ENCODE data around the gene TBC1D21. TPM values are rescaled to one million over a fixed set of nuclear protein-coding genes. Genes with fewer than 3 reads are reported as not detected.

Gene TBC1D21
- polyA plus RNA-seq, 1 donor from 2014 or later, result not detected

- no peak overlapping the region for H3K9ac ChIP-seq (ENCODE audit: low read length)
- H3K27me3 ChIP-seq (ENCODE audit: insufficient read depth, low read depth, low read length), result no peaks in the 10 kb centered on the region
- H2AFZ ChIP-seq (ENCODE audit: low read depth, low read length), result no peak overlapping the region
- H3K79me2 ChIP-seq (replicated peaks; ENCODE audit: insufficient read depth, low read length), result no peaks in the 10 kb centered on the region
- TF ChIP-seq RAD21 (conservative IDR thresholded peaks at IDR 0.05), result no peak
- no peak for TF ChIP-seq TAF1 (IDR thresholded peaks at IDR 0.05; ENCODE audit: low read depth)
- TF ChIP-seq EP300 (conservative IDR thresholded peaks at IDR 0.05; ENCODE audit: poor library complexity, severe bottlenecking), result no peak
- TF ChIP-seq REST (IDR thresholded peaks at IDR 0.05; ENCODE audit: borderline replicate concordance), result no peak
- no peak for TF ChIP-seq EZH2 (IDR thresholded peaks at IDR 0.05; ENCODE audit: borderline replicate concordance, insufficient read depth, low read length, poor library complexity, severe bottlenecking)
- TF ChIP-seq MXI1 (conservative IDR thresholded peaks at IDR 0.05; ENCODE audit: poor library complexity, severe bottlenecking), result no peak
- TF ChIP-seq SMC3 (conservative IDR thresholded peaks at IDR 0.05; ENCODE audit: poor library complexity), result no peak
- TF ChIP-seq CTCF (IDR thresholded peaks at IDR 0.05; ENCODE audit: poor library complexity, severe bottlenecking), result no peak
- no peak for TF ChIP-seq POLR2AphosphoS5 (IDR thresholded peaks at IDR 0.05)
- no peak overlapping the region for H3K4me3 ChIP-seq (ENCODE audit: low read length)
- no peaks in the 10 kb centered on the region for H3K9me3 ChIP-seq (ENCODE audit: low read length)
- no peaks in the 10 kb centered on the region for H4K20me1 ChIP-seq (ENCODE audit: insufficient read depth)
- H3K4me2 ChIP-seq (ENCODE audit: low read length), result no peak overlapping the region
- no peaks in the 10 kb centered on the region for H3K36me3 ChIP-seq (ENCODE audit: insufficient read depth, low read length)
- no peaks in the 10 kb centered on the region for H3F3A ChIP-seq (ENCODE audit: insufficient read depth, low read length, poor library complexity, severe bottlenecking)
- no peaks in the 10 kb centered on the region for H3K9me2 ChIP-seq (ENCODE audit: insufficient read depth, low read length)
- no peak overlapping the region for H3K27ac ChIP-seq (ENCODE audit: low read length)
Observed at GRCh38 chr15:73887481-73887880, 14.1 kb downstream of the TBC1D21 start.

GRCh38 chr15:73888224-73889041 lies 15.1 kb downstream of the TBC1D21 start:
- Histone ChIP-seq H3K27ac (ENCODE audit: low read length) (no peak overlapping the region), H2AFZ (ENCODE audit: low read depth, low read length) (no peak overlapping the region), H3K9ac (ENCODE audit: low read length) (no peak overlapping the region), H3F3A (ENCODE audit: insufficient read depth, low read length, poor library complexity, severe bottlenecking) (no peaks in the 10 kb centered on the region), H3K4me2 (ENCODE audit: low read length) (no peak overlapping the region), H4K20me1 (ENCODE audit: insufficient read depth) (no peaks in the 10 kb centered on the region), H3K9me2 (ENCODE audit: insufficient read depth, low read length) (no peaks in the 10 kb centered on the region), H3K27me3 (ENCODE audit: insufficient read depth, low read depth, low read length) (no peaks in the 10 kb centered on the region), H3K36me3 (ENCODE audit: insufficient read depth, low read length) (no peaks in the 10 kb centered on the region), H3K4me3 (ENCODE audit: low read length) (no peak overlapping the region), H3K79me2 (replicated peaks; ENCODE audit: insufficient read depth, low read length) (no peaks in the 10 kb centered on the region), H3K9me3 (ENCODE audit: low read length) (no peaks in the 10 kb centered on the region)
- TF ChIP-seq SMC3 (conservative IDR thresholded peaks at IDR 0.05; ENCODE audit: poor library complexity) (no peak), EP300 (conservative IDR thresholded peaks at IDR 0.05; ENCODE audit: poor library complexity, severe bottlenecking) (no peak), RAD21 (conservative IDR thresholded peaks at IDR 0.05) (no peak), EZH2 (IDR thresholded peaks at IDR 0.05; ENCODE audit: borderline replicate concordance, insufficient read depth, low read length, poor library complexity, severe bottlenecking) (no peak), POLR2AphosphoS5 (IDR thresholded peaks at IDR 0.05) (no peak), REST (IDR thresholded peaks at IDR 0.05; ENCODE audit: borderline replicate concordance) (no peak), MXI1 (conservative IDR thresholded peaks at IDR 0.05; ENCODE audit: poor library complexity, severe bottlenecking) (no peak), CTCF (IDR thresholded peaks at IDR 0.05; ENCODE audit: poor library complexity, severe bottlenecking) (no peak), TAF1 (IDR thresholded peaks at IDR 0.05; ENCODE audit: low read depth) (no peak)

Data from neural cell (in vitro differentiated cells).